ENCODE results near the gene TPM3.

- TF ChIP-seq CTCF (IDR thresholded peaks at IDR 0.05): no peak
- TF ChIP-seq POLR2A (IDR thresholded peaks at IDR 0.05): no peak
Observed at GRCh38 chr1:154141240-154141639, 50.7 kb downstream of the TPM3 start.
